Mammary epithelial cell (primary cell): ENCODE results near the gene RFWD3.

Experiments used
- EZH2 ChIP-seq: IDR thresholded peaks from 2 replicates; pipeline ENCODE4 v1.6.1; 2012; ENCODE audit warnings: low read length, inconsistent platforms, borderline replicate concordance
- TF ChIP-seq, protein P1 (sequence below), 2 donors: IDR thresholded peaks in 1 of 2; conservative IDR thresholded peaks in 1 of 2; 2 replicates each; pipeline ENCODE4 v1.5.1; 2011 to 2012; ENCODE audit warnings: inconsistent platforms in 2 of 2, low read length in 2 of 2, mild to moderate bottlenecking in 2 of 2, control low read depth in 1 of 2, low read depth in 1 of 2; ENCODE audit not compliant: insufficient read depth in 1 of 2; ENCODE audit errors: extremely low read depth in 1 of 2

DNA sequence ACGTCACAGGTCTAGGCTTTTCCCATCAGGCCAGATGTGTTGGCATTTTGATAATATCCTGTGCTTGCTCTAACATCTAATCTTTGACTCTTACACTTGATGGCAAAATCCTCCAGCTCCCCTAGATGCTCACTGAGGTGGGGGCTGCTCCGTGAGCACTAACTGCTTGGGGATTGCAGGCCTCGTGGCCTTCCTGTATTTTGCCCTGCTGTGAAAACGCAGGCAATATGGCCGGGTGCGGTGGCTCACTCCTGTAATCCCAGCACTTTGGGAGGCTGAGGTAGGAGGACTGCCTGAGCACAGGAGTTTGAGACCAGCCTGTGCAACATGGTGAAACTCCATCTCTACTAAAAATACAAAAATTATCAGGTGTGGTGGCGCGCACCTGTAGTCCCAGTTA, 43.7 kb upstream of the RFWD3 start:
- TF ChIP-seq EZH2, result no peak
- TF ChIP-seq, protein P1, sequence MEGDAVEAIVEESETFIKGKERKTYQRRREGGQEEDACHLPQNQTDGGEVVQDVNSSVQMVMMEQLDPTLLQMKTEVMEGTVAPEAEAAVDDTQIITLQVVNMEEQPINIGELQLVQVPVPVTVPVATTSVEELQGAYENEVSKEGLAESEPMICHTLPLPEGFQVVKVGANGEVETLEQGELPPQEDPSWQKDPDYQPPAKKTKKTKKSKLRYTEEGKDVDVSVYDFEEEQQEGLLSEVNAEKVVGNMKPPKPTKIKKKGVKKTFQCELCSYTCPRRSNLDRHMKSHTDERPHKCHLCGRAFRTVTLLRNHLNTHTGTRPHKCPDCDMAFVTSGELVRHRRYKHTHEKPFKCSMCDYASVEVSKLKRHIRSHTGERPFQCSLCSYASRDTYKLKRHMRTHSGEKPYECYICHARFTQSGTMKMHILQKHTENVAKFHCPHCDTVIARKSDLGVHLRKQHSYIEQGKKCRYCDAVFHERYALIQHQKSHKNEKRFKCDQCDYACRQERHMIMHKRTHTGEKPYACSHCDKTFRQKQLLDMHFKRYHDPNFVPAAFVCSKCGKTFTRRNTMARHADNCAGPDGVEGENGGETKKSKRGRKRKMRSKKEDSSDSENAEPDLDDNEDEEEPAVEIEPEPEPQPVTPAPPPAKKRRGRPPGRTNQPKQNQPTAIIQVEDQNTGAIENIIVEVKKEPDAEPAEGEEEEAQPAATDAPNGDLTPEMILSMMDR (conservative IDR thresholded peaks at IDR 0.05 in 1 of 2, IDR thresholded peaks at IDR 0.05 in 1 of 2; ENCODE audit: extremely low read depth in 1 of 2, insufficient read depth in 1 of 2, low read depth in 1 of 2, low read length in 2 of 2), result no peak
